Hepatocyte (in vitro differentiated cells): ENCODE measurements around the gene TMEM95. TPM values are rescaled to one million over a fixed set of nuclear protein-coding genes. Genes with fewer than 3 reads are reported as not detected.
A peak's percentile ranks its signal among the peaks of the same experiment; 100 is the strongest.

Experiments
- DNase-seq: peaks from one replicate; pipeline ENCODE4 v3.0.0-alpha.2; 2016; ENCODE audit warnings: low spot score
- H2AFZ ChIP-seq: fragments of 200-600 bp; sonication (generic); 2 replicates; pipeline ENCODE4 v1.6.0; 2016; ENCODE audit warnings: antibody characterized with exemption, mild to moderate bottlenecking
- H3K27ac ChIP-seq: fragments of 200-600 bp; sonication (generic); 2 replicates; pipeline ENCODE4 v1.5.1; 2016; ENCODE audit warnings: mild to moderate bottlenecking
- H3K27me3 ChIP-seq: fragments of 200-600 bp; sonication (generic); 2 replicates; pipeline ENCODE4 v1.6.1; 2016
- H3K36me3 ChIP-seq: fragments of 200-600 bp; sonication (generic); replicated peaks from 2 replicates; pipeline ENCODE4 v1.5.1; 2016; ENCODE audit warnings: low read depth; ENCODE audit not compliant: insufficient read depth
- H3K4me1 ChIP-seq: fragments of 200-600 bp; sonication (generic); 2 replicates; pipeline ENCODE4 v1.5.1; 2016; ENCODE audit warnings: mild to moderate bottlenecking, moderate library complexity; ENCODE audit not compliant: insufficient read depth
- H3K4me2 ChIP-seq: fragments of 200-600 bp; sonication (generic); 2 replicates; pipeline ENCODE4 v1.6.0; 2016
- H3K4me3 ChIP-seq: fragments of 200-600 bp; sonication (generic); 2 replicates; pipeline ENCODE4 v1.5.1; 2016; ENCODE audit warnings: mild to moderate bottlenecking
- H3K79me2 ChIP-seq: fragments of 200-600 bp; sonication (generic); 2 replicates; pipeline ENCODE4 v1.6.0; 2017; ENCODE audit warnings: mild to moderate bottlenecking
- H3K9me2 ChIP-seq: fragments of 200-600 bp; sonication (generic); replicated peaks from 2 replicates; pipeline ENCODE4 v1.6.0; 2017; ENCODE audit warnings: mild to moderate bottlenecking; ENCODE audit not compliant: insufficient read depth
- H3K9me3 ChIP-seq: fragments of 200-600 bp; sonication (generic); 2 replicates; pipeline ENCODE4 v1.5.1; 2016; ENCODE audit warnings: low read depth, mild to moderate bottlenecking
- H4K20me1 ChIP-seq: fragments of 200-600 bp; sonication (generic); 2 replicates; pipeline ENCODE4 v1.6.0; 2016; ENCODE audit warnings: mild to moderate bottlenecking; ENCODE audit not compliant: insufficient read depth, poor library complexity, severe bottlenecking
- CTCF ChIP-seq: fragments of 200-600 bp; sonication (generic); IDR thresholded peaks from 2 replicates; pipeline ENCODE4 v1.5.1; 2016; ENCODE audit warnings: antibody characterized with exemption, mild to moderate bottlenecking; ENCODE audit not compliant: poor library complexity
- EZH2 ChIP-seq: fragments of 200-600 bp; sonication (generic); IDR thresholded peaks from 2 replicates; pipeline ENCODE4 v1.6.1; 2016; ENCODE audit warnings: antibody characterized with exemption, mild to moderate bottlenecking, borderline replicate concordance
- EZH2phosphoT487 ChIP-seq: fragments of 200-600 bp; sonication (generic); IDR thresholded peaks from one replicate; pipeline ENCODE4 v1.6.1; 2018; ENCODE audit warnings: antibody characterized with exemption, mild to moderate bottlenecking, low read depth, moderate library complexity; ENCODE audit not compliant: unreplicated experiment, severe bottlenecking
- WGBS: methylation state at CpG from one replicate; pipeline ENCODE4 v1.1.6; 2016; ENCODE audit warnings: low lambda C conversion rate; ENCODE audit errors: missing lambda C conversion rate; 5-methylcytosine and 5-hydroxymethylcytosine counted together
- polyA plus RNA-seq: library from polyadenylated mRNA; unstranded; fragments of >200 nt; fragmentation: Nextera tagmentation; extraction: Ambion mirVana; gene quantifications from 2 replicates; pipeline ENCODE4 v1.2.1, GENCODE V29; 2016
- total RNA-seq: library from RNA; depleted of rRNA; stranded (reverse); fragments of >200 nt; gene quantifications from 2 replicates; pipeline ENCODE4 v1.2.3, GENCODE V29; 2014

TMEM95 gene
- total and polyA plus RNA-seq, 2 experiments from 2014 or later, result not detected

DNA sequence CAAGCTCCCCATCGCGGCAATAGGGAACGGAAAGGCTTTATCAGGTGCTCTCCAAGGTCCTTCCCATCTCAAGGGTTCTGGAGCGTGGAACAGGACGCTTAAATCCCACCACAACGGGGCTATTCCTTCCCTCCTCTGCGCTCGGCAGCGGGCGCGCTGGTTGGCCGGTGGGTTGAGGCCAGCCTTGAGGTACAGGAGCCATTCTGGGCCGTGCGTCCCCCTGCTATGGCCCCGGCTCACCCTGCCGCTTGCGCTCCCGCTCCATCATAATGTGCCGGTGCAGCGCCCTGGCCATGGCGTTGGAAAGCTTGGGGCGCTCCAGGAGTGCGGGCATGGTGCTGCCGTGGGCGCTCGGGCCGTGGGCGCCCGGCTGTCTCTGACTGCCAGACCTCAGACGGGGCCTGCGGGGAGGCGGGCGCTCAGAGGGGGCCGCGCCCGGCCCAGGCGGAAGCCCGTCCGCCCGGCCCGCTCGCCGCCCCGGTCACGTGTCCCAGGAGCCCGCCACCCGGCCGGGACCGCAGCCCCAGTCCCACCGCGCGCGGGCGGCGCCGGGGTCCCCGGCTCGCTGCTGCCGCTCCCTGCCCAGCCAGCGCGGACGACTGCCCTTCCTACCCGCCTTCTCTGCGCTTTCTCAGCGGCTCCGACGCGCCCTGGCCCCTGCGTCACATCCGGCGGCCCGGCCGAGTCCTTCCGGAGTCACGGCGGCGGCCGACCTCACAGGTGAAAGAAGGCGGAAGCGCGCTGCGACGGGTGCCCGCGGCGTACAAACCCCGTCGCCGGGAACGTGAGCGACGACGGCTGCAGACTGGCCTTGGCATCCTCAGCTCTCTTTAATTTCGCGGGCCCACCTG is 40.0 kb upstream of the TMEM95 start, which contains the start of gene GPS2:
Gene GPS2 (minus strand): TSS at position 642 of the 851 bp plus-strand sequence. CDS start 308 bp downstream, at position 334.
- peak; percentile 96 for DNase-seq
- peaks cover 8% of the 10 kb centered on the region for H3K36me3 ChIP-seq
- H3K9me2 ChIP-seq, result no peaks in the 10 kb centered on the region
- peak within 1 kb of the TSS; percentile 73 for H3K4me3 ChIP-seq
- H3K27ac ChIP-seq, result peak within 1 kb of the TSS; percentile 97
- under 1% methylated on average over 76 of the region's 95 CpGs for WGBS
- H3K4me2 ChIP-seq, result peak within 1 kb of the TSS; percentile 91
- peak within 1 kb of the TSS; percentile 64 for H2AFZ ChIP-seq
- H3K9me3 ChIP-seq, result no peaks in the 10 kb centered on the region
- peaks cover 25% of the 10 kb centered on the region for H4K20me1 ChIP-seq
- peaks cover 12% of the 10 kb centered on the region for H3K4me1 ChIP-seq
- TF ChIP-seq EZH2, result no peak
- no peak for TF ChIP-seq EZH2phosphoT487
- no peak for TF ChIP-seq CTCF
- H3K27me3 ChIP-seq, result no peaks in the 10 kb centered on the region
- H3K79me2 ChIP-seq, result peaks cover 45% of the 10 kb centered on the region

GRCh38 chr17:7315570-7316235 is 39.3 kb upstream of the TMEM95 start:
- no peak for DNase-seq
- H2AFZ ChIP-seq, result peak overlapping the region; percentile 64
- peak overlapping the region; percentile 91 for H3K4me2 ChIP-seq
- H3K36me3 ChIP-seq, result peaks cover 2% of the 10 kb centered on the region
- H3K4me1 ChIP-seq, result peaks cover 11% of the 10 kb centered on the region
- peaks cover 18% of the 10 kb centered on the region for H4K20me1 ChIP-seq
- no peak for TF ChIP-seq CTCF
- TF ChIP-seq EZH2phosphoT487, result no peak
- TF ChIP-seq EZH2, result no peak
- H3K9me3 ChIP-seq, result no peaks in the 10 kb centered on the region
- H3K4me3 ChIP-seq, result peak overlapping the region; percentile 73
- H3K79me2 ChIP-seq, result peaks cover 38% of the 10 kb centered on the region
- no peaks in the 10 kb centered on the region for H3K9me2 ChIP-seq
- peak overlapping the region; percentile 97 for H3K27ac ChIP-seq
- WGBS, result 50% methylated on average over 30 of the region's 30 CpGs
- no peaks in the 10 kb centered on the region for H3K27me3 ChIP-seq

DNA sequence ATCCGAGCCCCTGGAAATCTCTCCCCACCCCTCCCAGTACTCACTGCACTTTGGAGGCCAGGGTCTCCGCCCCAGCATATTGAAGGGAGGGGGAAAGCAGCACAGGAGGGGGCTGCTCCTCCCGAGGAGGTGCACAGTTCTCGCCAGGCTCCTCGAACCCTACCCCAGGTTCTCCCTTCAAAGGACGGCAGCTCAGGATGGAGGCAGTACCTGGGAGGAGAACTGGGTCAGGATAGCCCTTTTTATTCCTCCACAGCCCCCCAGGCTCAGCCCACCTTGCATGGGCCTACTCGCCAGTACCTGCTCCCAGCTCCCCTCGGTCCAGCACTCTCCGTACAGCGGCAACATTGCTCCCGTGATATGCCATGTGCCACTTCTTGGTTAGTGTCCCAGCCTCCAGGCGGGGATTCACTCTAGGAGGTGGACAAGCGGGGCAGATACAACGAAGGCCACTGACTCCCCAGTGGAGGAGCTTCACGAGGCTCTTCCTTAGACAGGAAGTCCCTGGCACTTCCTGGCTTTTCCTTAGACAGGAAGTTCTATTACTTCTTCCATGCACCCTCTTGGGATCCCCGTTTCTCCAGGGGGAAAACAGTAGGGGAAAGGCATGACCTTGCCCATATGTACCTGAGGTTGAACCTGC is 37.7 kb upstream of the TMEM95 start:
- H3K36me3 ChIP-seq, result no peaks in the 10 kb centered on the region
- DNase-seq, result peak; percentile 8

More for the DNA sequence above, 37.7 kb upstream of the TMEM95 start:
- WGBS, result 89% methylated on average over 16 of the region's 16 CpGs
- H3K4me1 ChIP-seq, result peaks cover 11% of the 10 kb centered on the region
- H4K20me1 ChIP-seq, result peaks cover 8% of the 10 kb centered on the region
- no peaks in the 10 kb centered on the region for H3K9me2 ChIP-seq
- TF ChIP-seq EZH2phosphoT487, result no peak
- TF ChIP-seq EZH2, result no peak
- no peak for TF ChIP-seq CTCF
- no peaks in the 10 kb centered on the region for H3K27me3 ChIP-seq
- no peak overlapping the region for H3K4me2 ChIP-seq
- no peak overlapping the region for H2AFZ ChIP-seq
- peaks cover 24% of the 10 kb centered on the region for H3K79me2 ChIP-seq
- H3K27ac ChIP-seq, result no peak overlapping the region
- no peak overlapping the region for H3K4me3 ChIP-seq
- no peaks in the 10 kb centered on the region for H3K9me3 ChIP-seq
